Activated naive CD8-positive, alpha-beta T cell treated with anti-CD3 and anti-CD28 coated beads, Interleukin-2, amount 10 ng/mL, durations not matched to agents 7 days and 5 days (primary cell): ENCODE data around the gene CLEC4E. TPM values are rescaled to one million over a fixed set of nuclear protein-coding genes. Genes with fewer than 3 reads are reported as not detected.

ENCODE experiments used
- total RNA-seq, 2 experiments: library from RNA; stranded (reverse); gene quantifications; one replicate each; pipeline ENCODE4 v1.2.3, GENCODE V29; 2021

Gene CLEC4E
- total RNA-seq, 2 experiments from 2014 or later, result not detected

Other genes with a start within 250 kb of the CLEC4E start
- not detected for gene CLEC6A, start 84.9 kb downstream of the CLEC4E start, total RNA-seq
- not detected for gene CLEC4D, start 27.4 kb downstream of the CLEC4E start, total RNA-seq
- not detected for gene AICDA, start 72.0 kb upstream of the CLEC4E start, total RNA-seq
- not detected for gene MFAP5, start 121.9 kb upstream of the CLEC4E start, total RNA-seq
- gene RIMKLB, start 157.1 kb upstream of the CLEC4E start, total RNA-seq, result 10 to 100 TPM; 15.5 to 17.9 TPM